Osteoblast (primary cell): ENCODE measurements around the gene CYP2W1. TPM values are rescaled to one million over a fixed set of nuclear protein-coding genes. Genes with fewer than 3 reads are reported as not detected.
A peak's percentile ranks its signal among the peaks of the same experiment; 100 is the strongest.

Experiments used
- DNase-seq: peaks from one replicate; pipeline ENCODE4 v3.0.0; 2011; ENCODE audit warnings: low spot score, mixed read lengths; ENCODE audit not compliant: insufficient read length; ENCODE audit errors: missing footprints
- H2AFZ ChIP-seq: 2 replicates; pipeline ENCODE4 v1.6.0; 2011; ENCODE audit warnings: mild to moderate bottlenecking, low read length
- H3K27ac ChIP-seq: 2 replicates; pipeline ENCODE4 v1.5.1; 2011; ENCODE audit warnings: mild to moderate bottlenecking, low read depth, low read length, moderate library complexity
- H3K27me3 ChIP-seq: 2 replicates; pipeline ENCODE4 v1.6.0; 2012; ENCODE audit warnings: mild to moderate bottlenecking, control low read depth, inconsistent platforms, low read length, moderate library complexity; ENCODE audit not compliant: insufficient read depth
- H3K36me3 ChIP-seq: 2 replicates; pipeline ENCODE4 v1.5.1; 2011; ENCODE audit warnings: mild to moderate bottlenecking, low read length, control low read depth, moderate library complexity; ENCODE audit not compliant: insufficient read depth
- H3K4me1 ChIP-seq: 2 replicates; pipeline ENCODE4 v1.5.1; 2011; ENCODE audit warnings: mild to moderate bottlenecking, low read length, control low read depth, moderate library complexity; ENCODE audit not compliant: insufficient read depth
- H3K4me2 ChIP-seq: 2 replicates; pipeline ENCODE4 v1.6.0; 2011; ENCODE audit warnings: mild to moderate bottlenecking, low read length; ENCODE audit not compliant: insufficient read depth
- H3K4me3 ChIP-seq: fragments of 200-600 bp; sonication (generic); 3 replicates; pipeline ENCODE4 v1.5.1; 2012; ENCODE audit warnings: mild to moderate bottlenecking, low read length, inconsistent platforms; ENCODE audit not compliant: insufficient read depth
- H3K79me2 ChIP-seq: 2 replicates; pipeline ENCODE4 v1.6.0; 2012; ENCODE audit warnings: mild to moderate bottlenecking, low read length, control low read depth, inconsistent platforms; ENCODE audit not compliant: insufficient read depth
- H3K9me3 ChIP-seq: 2 replicates; pipeline ENCODE4 v1.5.1; 2011; ENCODE audit warnings: low read depth, low read length, control low read depth
- H4K20me1 ChIP-seq: 2 replicates; pipeline ENCODE4 v1.6.0; 2012; ENCODE audit warnings: mild to moderate bottlenecking, low read length, control low read depth; ENCODE audit not compliant: insufficient read depth
- CTCF ChIP-seq: IDR thresholded peaks from 2 replicates; pipeline ENCODE4 v1.5.1; 2011; ENCODE audit warnings: mild to moderate bottlenecking, low read depth, low read length, moderate library complexity; ENCODE audit errors: extremely low read depth
- total RNA-seq: library from RNA; depleted of rRNA; stranded (reverse); fragments of >200 nt; gene quantifications from 2 replicates; pipeline ENCODE4 v1.2.3, GENCODE V29; 2012

The CYP2W1 gene
- total RNA-seq, 1 donor: not detected

DNA sequence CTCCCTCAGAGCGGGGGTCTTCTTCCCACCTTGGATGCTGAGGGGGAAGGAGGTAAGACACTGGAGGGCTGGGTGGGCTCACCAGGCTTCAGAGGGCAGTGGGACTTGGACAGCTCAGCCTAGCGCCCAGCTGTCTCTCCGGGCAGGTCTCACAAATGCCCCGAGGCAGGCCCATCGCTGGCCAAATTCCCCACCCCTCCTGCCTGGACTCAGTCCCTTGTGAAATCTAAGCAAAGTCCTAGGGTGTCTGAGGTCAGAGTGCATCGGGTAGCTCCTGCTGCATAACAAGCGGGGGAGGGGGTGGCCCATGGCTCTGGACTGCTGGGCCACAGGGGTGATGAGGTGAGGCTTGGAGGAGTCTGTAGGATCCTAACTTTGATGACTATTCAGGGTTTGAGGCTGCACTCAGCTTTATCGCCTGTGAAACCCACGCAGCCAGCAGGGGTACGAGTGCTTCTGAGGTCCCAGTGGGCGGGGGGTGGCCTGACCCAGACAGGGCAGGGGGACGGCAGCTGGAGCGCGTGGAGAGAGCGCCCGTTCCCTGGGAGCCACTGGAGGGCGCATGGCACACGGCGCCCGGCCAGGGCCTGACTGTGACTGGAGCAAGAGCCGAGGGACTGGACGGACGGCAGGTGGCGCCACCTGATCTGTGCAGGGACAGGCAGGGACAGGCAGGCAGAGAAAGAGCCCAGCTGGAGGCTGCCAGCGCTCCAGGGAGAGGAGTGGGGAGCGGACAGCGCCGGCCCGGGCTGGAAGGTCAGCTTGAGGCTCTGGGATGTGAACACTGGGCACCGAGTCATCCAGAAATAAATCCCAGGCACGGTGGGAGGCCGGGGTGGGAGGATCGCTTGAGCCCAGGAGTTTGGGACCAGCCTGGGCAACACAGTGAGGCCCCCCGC lies 10.0 kb downstream of the CYP2W1 start:
- H3K79me2 ChIP-seq: no peaks in the 10 kb centered on the region
- H3K36me3 ChIP-seq: peaks cover 6% of the 10 kb centered on the region
- H3K27me3 ChIP-seq: peaks cover 7% of the 10 kb centered on the region
- no peaks in the 10 kb centered on the region for H3K4me1 ChIP-seq
- H3K4me3 ChIP-seq: no peak overlapping the region
- no peak overlapping the region for H3K27ac ChIP-seq
- peak; percentile 99 for DNase-seq
- no peak overlapping the region for H2AFZ ChIP-seq
- H3K9me3 ChIP-seq: no peaks in the 10 kb centered on the region
- TF ChIP-seq CTCF: peak; percentile 91
- H4K20me1 ChIP-seq: peaks cover 11% of the 10 kb centered on the region
- peak overlapping the region; percentile 36 for H3K4me2 ChIP-seq

DNA sequence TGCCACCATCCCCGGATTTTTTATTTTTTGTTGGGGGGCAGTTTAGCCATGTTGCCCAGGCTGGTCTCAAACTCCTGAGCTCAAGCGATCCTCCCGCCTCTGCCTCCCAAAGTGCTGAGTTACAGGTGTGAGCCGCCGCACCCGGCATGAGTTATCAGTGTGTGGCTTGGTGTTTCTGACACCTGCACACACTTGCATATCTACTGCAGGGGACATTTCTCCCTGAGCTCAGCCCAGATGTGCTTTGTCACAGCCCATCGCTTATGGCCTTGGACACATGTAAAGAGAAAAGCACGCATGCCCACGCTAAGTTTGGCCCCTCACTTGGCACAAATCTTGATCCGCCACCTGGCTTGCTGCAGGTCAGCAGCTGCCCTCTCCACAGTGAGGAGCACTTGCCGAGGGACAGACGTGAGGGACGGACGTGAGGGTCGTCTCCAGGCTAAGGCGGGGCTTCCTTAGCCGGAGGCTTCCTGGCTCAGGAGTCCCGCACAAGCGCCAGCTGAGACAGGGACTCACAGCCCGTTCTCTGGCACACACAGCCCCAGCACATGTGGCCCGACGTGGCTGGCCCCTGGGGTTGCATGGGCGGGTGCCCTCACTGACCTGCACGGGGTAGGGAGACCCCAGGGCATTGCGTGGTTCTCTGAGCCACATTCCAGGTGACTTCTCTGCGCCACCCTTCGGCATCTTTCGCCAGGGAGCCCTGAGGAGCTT lies 11.8 kb downstream of the CYP2W1 start:
- peaks cover 16% of the 10 kb centered on the region for H3K36me3 ChIP-seq
- no peaks in the 10 kb centered on the region for H3K79me2 ChIP-seq
- peaks cover 7% of the 10 kb centered on the region for H3K27me3 ChIP-seq
- H3K4me3 ChIP-seq: no peak overlapping the region
- H3K4me1 ChIP-seq: no peaks in the 10 kb centered on the region
- no peak overlapping the region for H3K4me2 ChIP-seq
- H2AFZ ChIP-seq: no peak overlapping the region
- no peak overlapping the region for H3K27ac ChIP-seq
- no peak for TF ChIP-seq CTCF
- no peaks in the 10 kb centered on the region for H3K9me3 ChIP-seq
- peaks cover 11% of the 10 kb centered on the region for H4K20me1 ChIP-seq
- DNase-seq: no peak

DNA sequence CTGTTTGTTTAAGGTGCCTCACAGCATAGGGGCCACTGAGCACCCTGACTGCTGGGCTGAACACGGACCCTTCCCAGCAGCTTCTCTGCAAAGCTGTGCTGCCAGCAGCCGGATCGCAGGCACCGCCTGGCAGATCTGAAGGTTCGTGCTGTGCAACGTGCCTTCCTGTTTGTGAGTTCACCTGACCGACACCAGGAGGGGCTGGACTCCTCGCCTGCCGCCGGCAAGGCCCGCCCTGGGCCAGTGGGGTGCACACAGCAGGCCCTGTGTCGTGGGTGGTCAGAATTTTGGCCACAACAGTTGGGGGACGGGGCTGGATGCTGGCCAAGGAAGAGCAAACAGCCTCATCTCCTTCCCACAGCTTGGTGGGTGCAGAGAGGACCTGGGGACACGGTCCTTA lies 12.6 kb downstream of the CYP2W1 start:
- H3K4me2 ChIP-seq: no peak overlapping the region
- H2AFZ ChIP-seq: no peak overlapping the region
- H4K20me1 ChIP-seq: peaks cover 11% of the 10 kb centered on the region
- H3K9me3 ChIP-seq: no peaks in the 10 kb centered on the region
- H3K4me3 ChIP-seq: no peak overlapping the region
- no peak overlapping the region for H3K27ac ChIP-seq
- H3K27me3 ChIP-seq: peaks cover 7% of the 10 kb centered on the region
- no peaks in the 10 kb centered on the region for H3K4me1 ChIP-seq
- no peaks in the 10 kb centered on the region for H3K79me2 ChIP-seq
- peaks cover 18% of the 10 kb centered on the region for H3K36me3 ChIP-seq
- no peak for DNase-seq
- TF ChIP-seq CTCF: no peak
